Upper lobe of left lung (tissue), 6 donors: ENCODE results near the gene RBM39. TPM values are rescaled to one million over a fixed set of nuclear protein-coding genes. Genes with fewer than 3 reads are reported as not detected.
A peak's percentile ranks its signal among the peaks of the same experiment; 100 is the strongest.
"Not testable (repeated sequence)": the region's sequence is repeated elsewhere in the genome, so short reads cannot be mapped to it uniquely, and the experiment has no call there.

Source experiments
- ATAC-seq, 2 donors: fragments of 200-7000 bp; cut with Tn5 transposase; one replicate each; pipeline ENCODE4 v1.9.1; 2022; ENCODE audit warnings: mild to moderate bottlenecking in 2 of 2, moderate library complexity in 2 of 2; ENCODE audit not compliant: low FRiP score in 2 of 2
- DNase-seq, 2 donors: peaks; one replicate each; pipeline ENCODE4 v3.0.0-alpha.2; 2019 to 2020
- H3K27ac ChIP-seq, 4 donors: fragments of 200-600 bp; sonication (generic); one replicate each; pipeline ENCODE4 v1.5.1; 2016 to 2019
- H3K27me3 ChIP-seq, 4 donors: fragments of 200-600 bp; sonication (generic); one replicate each; pipeline ENCODE4 v1.5.1; 2017 to 2019
- H3K36me3 ChIP-seq, 4 donors: fragments of 200-600 bp; sonication (generic); one replicate each; pipeline ENCODE4 v1.5.1; 2016 to 2019
- H3K4me1 ChIP-seq, 4 donors: fragments of 200-600 bp; sonication (generic); one replicate each; pipeline ENCODE4 v1.5.1; 2018 to 2019
- H3K4me3 ChIP-seq, 4 donors: fragments of 200-600 bp; sonication (generic); one replicate each; pipeline ENCODE4 v1.5.1; 2017 to 2019; ENCODE audit warnings: mild to moderate bottlenecking in 2 of 4, moderate library complexity in 1 of 4
- H3K9me3 ChIP-seq, 4 donors: fragments of 200-600 bp; sonication (generic); one replicate each; pipeline ENCODE4 v1.5.1; 2018 to 2019
- CTCF ChIP-seq, 6 experiments: fragments of 450-650 bp in 4 of 6; fragments of 200-600 bp in 2 of 6; sonication (generic) in 2 of 6; IDR thresholded peaks; one replicate each; pipeline ENCODE4 v1.5.1; 2016 to 2019; ENCODE audit warnings: antibody characterized with exemption in 6 of 6
- EP300 ChIP-seq, 4 donors: sonication (generic); formaldehyde crosslinking; IDR thresholded peaks; one replicate each; pipeline ENCODE4 v1.5.1; 2017; ENCODE audit warnings: antibody characterized with exemption in 4 of 4, control low read depth in 2 of 4
- POLR2A ChIP-seq, 4 donors: fragments of 450-650 bp; IDR thresholded peaks; one replicate each; pipeline ENCODE4 v1.5.1; 2016 to 2017; ENCODE audit warnings: antibody characterized with exemption in 4 of 4, mild to moderate bottlenecking in 2 of 4
- POLR2AphosphoS5 ChIP-seq, 2 donors: sonication (generic); formaldehyde crosslinking; IDR thresholded peaks; one replicate each; pipeline ENCODE4 v1.5.1; 2017; ENCODE audit warnings: antibody characterized with exemption in 2 of 2
- WGBS, 2 donors: methylation state at CpG; one replicate each; pipeline ENCODE4 v1.1.5; 2017 to 2018; 5-methylcytosine and 5-hydroxymethylcytosine counted together
- total RNA-seq, 6 donors: library from RNA; depleted of rRNA in 4 of 6; stranded (reverse); fragments of >200 nt in 4 of 6; gene quantifications; one replicate each; pipeline versions ENCODE4 v1.1.0 to v1.2.1, GENCODE V29; 2016 to 2021
- donor health status: DM: no; HTN: no; CAD: no; lungs with moderate emphysema.
- donor health status: DM: no; HTN: yes; CAD: no; lungs with severe emphysema.

The RBM39 gene
- total RNA-seq, 6 donors from 2014 or later = 220 to 925 (median 266) TPM

GRCh38 chr20:35729836-35730582 lies 12.1 kb downstream of the RBM39 start:
- peak overlapping the region in 1 of 4 donors; percentile 14 for H3K27ac ChIP-seq
- H3K9me3 ChIP-seq = no peaks in the 10 kb centered on the region
- no peak for TF ChIP-seq EP300 (IDR thresholded peaks at IDR 0.05)
- TF ChIP-seq POLR2A (IDR thresholded peaks at IDR 0.05) = no peak
- no peak for TF ChIP-seq POLR2AphosphoS5 (IDR thresholded peaks at IDR 0.05)
- TF ChIP-seq CTCF (IDR thresholded peaks at IDR 0.05) = no peak
- H3K27me3 ChIP-seq = no peaks in the 10 kb centered on the region
- H3K36me3 ChIP-seq = peaks cover 57 to 100% (median 92%) of the 10 kb centered on the region in 4 donors
- WGBS, 2 donors = 71 to 77% methylated on average over 2 of the region's 2 CpGs
- no peak overlapping the region for H3K4me3 ChIP-seq
- no peak for ATAC-seq
- peaks cover 28 to 58% (median 44%) of the 10 kb centered on the region in 4 donors for H3K4me1 ChIP-seq
- DNase-seq = no peak

GRCh38 chr20:35729283-35729807 lies 12.7 kb downstream of the RBM39 start:
- DNase-seq (no peak), ATAC-seq (no peak)
- no peaks in the 10 kb centered on the region for H3K9me3 ChIP-seq
- H3K4me3 ChIP-seq = no peak overlapping the region
- WGBS, 2 donors = 80 to 81% methylated on average over 7 of the region's 7 CpGs
- peaks cover 22 to 52% (median 37%) of the 10 kb centered on the region in 4 donors for H3K4me1 ChIP-seq
- H3K36me3 ChIP-seq = peaks cover 63 to 100% (median 93%) of the 10 kb centered on the region in 4 donors
- no peak overlapping the region for H3K27ac ChIP-seq
- TF ChIP-seq CTCF (IDR thresholded peaks at IDR 0.05) = no peak
- TF ChIP-seq POLR2AphosphoS5 (IDR thresholded peaks at IDR 0.05) = no peak
- no peak for TF ChIP-seq EP300 (IDR thresholded peaks at IDR 0.05)
- TF ChIP-seq POLR2A (IDR thresholded peaks at IDR 0.05) = no peak
- no peaks in the 10 kb centered on the region for H3K27me3 ChIP-seq

GRCh38 chr20:35726842-35727711 lies 15.0 kb downstream of the RBM39 start:
- Histone ChIP-seq H3K27me3 (no peaks in the 10 kb centered on the region), H3K27ac (no peak overlapping the region), H3K9me3 (no peaks in the 10 kb centered on the region), H3K36me3 (peaks cover 83 to 100% (median 94%) of the 10 kb centered on the region in 4 donors), H3K4me1 (peaks cover 15 to 41% (median 25%) of the 10 kb centered on the region in 4 donors), H3K4me3 (no peak overlapping the region)
- ATAC-seq (peak in 1 of 2 donors; percentile 31), DNase-seq (peak in 1 of 2 donors; percentile 41)
- WGBS, 2 donors = 86 to 90% methylated on average over 20 of the region's 20 CpGs
- TF ChIP-seq POLR2AphosphoS5 (IDR thresholded peaks at IDR 0.05) (no peak), EP300 (IDR thresholded peaks at IDR 0.05) (no peak), POLR2A (IDR thresholded peaks at IDR 0.05) (no peak), CTCF (IDR thresholded peaks at IDR 0.05) (no peak)

- Histone ChIP-seq H3K4me1 (peaks cover 0 to 27% (median 2%) of the 10 kb centered on the region in 4 donors), H3K36me3 (peaks cover 90 to 100% (median 97%) of the 10 kb centered on the region in 4 donors), H3K9me3 (no peaks in the 10 kb centered on the region), H3K27me3 (no peaks in the 10 kb centered on the region), H3K27ac (no peak overlapping the region), H3K4me3 (no peak overlapping the region)
- ATAC-seq = no peak
- WGBS, 2 donors = 73 to 87% methylated on average over 13 of the region's 13 CpGs
- TF ChIP-seq POLR2A (IDR thresholded peaks at IDR 0.05) (no peak), EP300 (IDR thresholded peaks at IDR 0.05) (no peak), POLR2AphosphoS5 (IDR thresholded peaks at IDR 0.05) (no peak), CTCF (IDR thresholded peaks at IDR 0.05) (no peak)
- DNase-seq = no peak
These were observed 17.5 kb downstream of the RBM39 start for GRCh38 chr20:35724321-35725230.

GRCh38 chr20:35723652-35724320 lies 18.3 kb downstream of the RBM39 start:
- H3K36me3 ChIP-seq = peaks cover 90 to 100% (median 98%) of the 10 kb centered on the region in 4 donors
- H3K27ac ChIP-seq, H3K4me3 ChIP-seq, H3K9me3 ChIP-seq, DNase-seq, ATAC-seq, H3K27me3 ChIP-seq: not testable (repeated sequence)
- WGBS, 2 donors = 96 to 99% methylated on average over 10 to 12 of the region's 12 CpGs
- H3K4me1 ChIP-seq = peaks cover 0 to 30% (median 1%) of the 10 kb centered on the region in 4 donors

GRCh38 chr20:35723275-35723639 lies 18.8 kb downstream of the RBM39 start:
- WGBS, 2 donors = 83 to 91% methylated on average over 4 of the region's 4 CpGs
- not testable (repeated sequence) for ATAC-seq, DNase-seq, H3K27ac ChIP-seq, H3K9me3 ChIP-seq, H3K4me3 ChIP-seq, H3K27me3 ChIP-seq
- Histone ChIP-seq H3K4me1 (peaks cover 0 to 32% (median 1%) of the 10 kb centered on the region in 4 donors), H3K36me3 (peaks cover 89 to 100% (median 95%) of the 10 kb centered on the region in 4 donors)
